Liver (tissue), 9 donors: Measurements from ENCODE around the gene HLCS. TPM values are rescaled to one million over a fixed set of nuclear protein-coding genes. Genes with fewer than 3 reads are reported as not detected.

Source experiments
- DNase-seq: peaks from one replicate; pipeline ENCODE4 v3.0.0-alpha.2; 2017; ENCODE audit warnings: low spot score
- H3K27ac ChIP-seq, 2 donors: one replicate each; pipeline ENCODE4 v1.7.0; 2013; ENCODE audit warnings: inconsistent platforms in 2 of 2, low read length in 2 of 2, control low read depth in 1 of 2, low read depth in 1 of 2, mild to moderate bottlenecking in 1 of 2
- H3K27me3 ChIP-seq, 4 donors: one replicate each; pipeline versions ENCODE4 v1.6.1 to v1.7.0; 2013; ENCODE audit warnings: low read length in 3 of 4, inconsistent platforms in 1 of 4, mild to moderate bottlenecking in 1 of 4, moderate library complexity in 1 of 4; ENCODE audit not compliant: control insufficient read depth in 4 of 4, insufficient read depth in 4 of 4
- H3K36me3 ChIP-seq, 4 donors: one replicate each; pipeline versions ENCODE4 v1.6.1 to v1.7.0; 2013; ENCODE audit warnings: low read length in 3 of 4, mild to moderate bottlenecking in 3 of 4, low read depth in 1 of 4, moderate library complexity in 1 of 4; ENCODE audit not compliant: control insufficient read depth in 4 of 4, insufficient read depth in 3 of 4
- H3K4me1 ChIP-seq, 4 donors: one replicate each; pipeline versions ENCODE4 v1.6.1 to v1.7.0; 2013; ENCODE audit warnings: low read length in 3 of 4, mild to moderate bottlenecking in 3 of 4, moderate library complexity in 1 of 4; ENCODE audit not compliant: control insufficient read depth in 4 of 4, insufficient read depth in 4 of 4
- H3K4me3 ChIP-seq, 3 donors: one replicate each; pipeline versions ENCODE4 v1.6.1 to v1.7.0; 2013; ENCODE audit warnings: low read length in 3 of 3, control low read depth in 1 of 3, low read depth in 1 of 3, mild to moderate bottlenecking in 1 of 3
- H3K9ac ChIP-seq, 2 donors: one replicate each; pipeline ENCODE4 v1.7.0; 2013; ENCODE audit warnings: low read length in 2 of 2, mild to moderate bottlenecking in 2 of 2, moderate library complexity in 2 of 2, control low read depth in 1 of 2, low read depth in 1 of 2
- H3K9me3 ChIP-seq, 4 donors: one replicate each; pipeline versions ENCODE4 v1.6.1 to v1.7.0; 2013; ENCODE audit warnings: low read length in 3 of 4; ENCODE audit not compliant: control insufficient read depth in 4 of 4
- EGR1 ChIP-seq, 2 donors: IDR thresholded peaks; 2 replicates each; pipeline ENCODE4 v1.6.1; 2016 to 2018; ENCODE audit warnings: antibody characterized with exemption in 2 of 2, low read depth in 2 of 2
- FOXA2 ChIP-seq: IDR thresholded peaks from 2 replicates; pipeline ENCODE4 v1.6.1; 2016; ENCODE audit warnings: antibody characterized with exemption
- GABPA ChIP-seq, 2 donors: IDR thresholded peaks in 1 of 2; conservative IDR thresholded peaks in 1 of 2; 2 replicates each; pipeline ENCODE4 v1.6.1; 2016; ENCODE audit warnings: antibody characterized with exemption in 2 of 2, mild to moderate bottlenecking in 1 of 2, moderate library complexity in 1 of 2
- HNF4A ChIP-seq, 2 donors: conservative IDR thresholded peaks; 2 replicates each; pipeline ENCODE4 v1.6.1; 2016; ENCODE audit warnings: antibody characterized with exemption in 2 of 2, mild to moderate bottlenecking in 2 of 2
- JUND ChIP-seq, 2 donors: IDR thresholded peaks; 2 replicates each; pipeline ENCODE4 v1.6.1; 2016; ENCODE audit warnings: antibody characterized with exemption in 2 of 2
- NR2F2 ChIP-seq: IDR thresholded peaks from 2 replicates; pipeline ENCODE4 v1.6.1; 2016; ENCODE audit warnings: antibody characterized with exemption
- RAD21 ChIP-seq, 2 donors: IDR thresholded peaks; 2 replicates each; pipeline ENCODE4 v1.6.1; 2016; ENCODE audit warnings: antibody characterized with exemption in 2 of 2, mild to moderate bottlenecking in 2 of 2
- RXRA ChIP-seq, 2 donors: IDR thresholded peaks; 2 replicates each; pipeline ENCODE4 v1.6.1; 2017 to 2018; ENCODE audit warnings: antibody characterized with exemption in 2 of 2, mild to moderate bottlenecking in 1 of 2
- SP1 ChIP-seq: IDR thresholded peaks from 2 replicates; pipeline ENCODE4 v1.6.1; 2018; ENCODE audit warnings: antibody characterized with exemption, mild to moderate bottlenecking
- TAF1 ChIP-seq: conservative IDR thresholded peaks from 2 replicates; pipeline ENCODE4 v1.6.1; 2016; ENCODE audit warnings: antibody characterized with exemption, mild to moderate bottlenecking
- YY1 ChIP-seq: IDR thresholded peaks from 2 replicates; pipeline ENCODE4 v1.6.1; 2016; ENCODE audit warnings: antibody characterized with exemption, mild to moderate bottlenecking
- WGBS: extraction: QIAGEN DNeasy Blood & Tissue Kit; methylation state at CpG from one replicate; pipeline ENCODE4 v1.1.7; 2013; 5-methylcytosine and 5-hydroxymethylcytosine counted together
- polyA plus RNA-seq, 2 donors: library from polyadenylated mRNA; stranded (reverse) in 1 of 2; unstranded in 1 of 2; fragments of 200-250 nt in 1 of 2; fragments of >200 nt in 1 of 2; fragmentation: Nextera tagmentation in 1 of 2; extraction: Ambion mirVana in 1 of 2; gene quantifications; one replicate each; pipeline versions ENCODE4 v1.2.1 to v1.2.3, GENCODE V29; 2013 to 2015
- total RNA-seq, 2 donors: library from RNA; depleted of rRNA; stranded (reverse); fragments of >200 nt; gene quantifications; one replicate each; pipeline ENCODE4 v1.2.3, GENCODE V29; 2014
- TF ChIP-seq, protein P1 (sequence below): fragments of 150-350 bp; IDR thresholded peaks from 2 replicates; pipeline ENCODE4 v1.5.1; 2017; ENCODE audit warnings: improper control_type of control experiment, low read depth, low read length; ENCODE audit not compliant: missing input control
- TF ChIP-seq, protein P2 (sequence below): IDR thresholded peaks from 2 replicates; pipeline ENCODE4 v1.6.1; 2016; ENCODE audit warnings: antibody characterized with exemption
- TF ChIP-seq, protein P3 (sequence below): IDR thresholded peaks from 2 replicates; pipeline ENCODE4 v1.6.1; 2016; ENCODE audit warnings: antibody characterized with exemption
- TF ChIP-seq, protein P4 (sequence below): IDR thresholded peaks from 2 replicates; pipeline ENCODE4 v1.6.1; 2016; ENCODE audit warnings: antibody characterized with exemption, mild to moderate bottlenecking
- donor health status: healthy.
- donor health status: healthy.
- donor health status: healthy.
- donor health status: healthy.
- donor health status: healthy.

HLCS gene
- total and polyA plus RNA-seq, 4 donors: 6.6 to 22.5 (median 8.3) TPM

DNA sequence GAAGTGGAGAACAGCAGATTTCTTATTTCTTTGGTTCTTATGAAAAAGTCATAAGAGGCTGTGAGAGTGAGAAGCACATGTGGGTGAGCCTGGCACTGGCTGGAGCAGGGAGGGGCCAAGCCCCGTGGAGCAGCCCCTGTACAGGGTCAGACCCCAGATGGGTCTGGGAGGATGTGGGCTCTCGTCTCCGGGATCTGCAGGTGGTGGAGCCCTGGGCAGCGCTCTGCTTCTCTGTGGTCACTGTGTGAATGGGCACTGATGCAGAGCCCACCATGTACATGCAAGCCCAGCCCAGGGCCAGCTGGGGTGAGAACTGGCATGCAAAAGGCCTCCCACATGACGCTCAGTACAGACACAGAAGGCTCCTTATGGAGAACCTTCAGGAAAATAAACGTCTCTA is 200.0 kb downstream of the HLCS start:
- Histone ChIP-seq H3K9me3 (no peaks in the 10 kb centered on the region), H3K4me3 (no peak overlapping the region), H3K9ac (no peak overlapping the region), H3K36me3 (peaks cover 0 to 3% (median under 1%) of the 10 kb centered on the region in 4 donors), H3K27ac (no peak overlapping the region), H3K4me1 (no peaks in the 10 kb centered on the region), H3K27me3 (no peaks in the 10 kb centered on the region)
- TF ChIP-seq NR2F2 (no peak), RXRA (IDR thresholded peaks at IDR 0.05) (no peak)
- 96% methylated on average over 6 of the region's 6 CpGs for WGBS
- no peak for DNase-seq

DNA sequence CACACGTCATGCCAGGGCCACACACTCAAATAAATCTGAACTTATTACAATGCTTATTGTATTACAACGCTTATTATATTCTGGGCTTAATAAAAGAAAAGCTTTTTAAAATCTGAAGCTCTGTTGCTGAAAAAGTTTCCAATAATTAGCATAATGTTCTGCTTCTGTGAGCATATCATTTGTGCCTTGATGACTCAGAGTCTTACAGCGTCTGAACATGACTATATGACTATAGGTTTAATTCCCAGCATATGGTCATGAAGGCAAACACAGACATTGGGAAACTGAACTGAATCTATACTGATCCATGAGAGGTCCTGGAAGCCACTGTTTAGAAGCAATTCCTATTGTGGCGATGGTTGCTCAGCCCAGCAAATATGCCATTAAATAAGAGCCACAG is 201.2 kb downstream of the HLCS start:
- WGBS: 98% methylated on average over 4 of the region's 4 CpGs
- TF ChIP-seq, protein P1, sequence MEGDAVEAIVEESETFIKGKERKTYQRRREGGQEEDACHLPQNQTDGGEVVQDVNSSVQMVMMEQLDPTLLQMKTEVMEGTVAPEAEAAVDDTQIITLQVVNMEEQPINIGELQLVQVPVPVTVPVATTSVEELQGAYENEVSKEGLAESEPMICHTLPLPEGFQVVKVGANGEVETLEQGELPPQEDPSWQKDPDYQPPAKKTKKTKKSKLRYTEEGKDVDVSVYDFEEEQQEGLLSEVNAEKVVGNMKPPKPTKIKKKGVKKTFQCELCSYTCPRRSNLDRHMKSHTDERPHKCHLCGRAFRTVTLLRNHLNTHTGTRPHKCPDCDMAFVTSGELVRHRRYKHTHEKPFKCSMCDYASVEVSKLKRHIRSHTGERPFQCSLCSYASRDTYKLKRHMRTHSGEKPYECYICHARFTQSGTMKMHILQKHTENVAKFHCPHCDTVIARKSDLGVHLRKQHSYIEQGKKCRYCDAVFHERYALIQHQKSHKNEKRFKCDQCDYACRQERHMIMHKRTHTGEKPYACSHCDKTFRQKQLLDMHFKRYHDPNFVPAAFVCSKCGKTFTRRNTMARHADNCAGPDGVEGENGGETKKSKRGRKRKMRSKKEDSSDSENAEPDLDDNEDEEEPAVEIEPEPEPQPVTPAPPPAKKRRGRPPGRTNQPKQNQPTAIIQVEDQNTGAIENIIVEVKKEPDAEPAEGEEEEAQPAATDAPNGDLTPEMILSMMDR: no peak
- no peak for TF ChIP-seq NR2F2
- no peak overlapping the region for H3K27ac ChIP-seq
- no peaks in the 10 kb centered on the region for H3K27me3 ChIP-seq
- no peaks in the 10 kb centered on the region for H3K4me1 ChIP-seq
- H3K36me3 ChIP-seq: peaks cover 0 to 3% (median under 1%) of the 10 kb centered on the region in 4 donors
- H3K9ac ChIP-seq: no peak overlapping the region
- DNase-seq: no peak
- no peaks in the 10 kb centered on the region for H3K9me3 ChIP-seq
- no peak overlapping the region for H3K4me3 ChIP-seq

DNA sequence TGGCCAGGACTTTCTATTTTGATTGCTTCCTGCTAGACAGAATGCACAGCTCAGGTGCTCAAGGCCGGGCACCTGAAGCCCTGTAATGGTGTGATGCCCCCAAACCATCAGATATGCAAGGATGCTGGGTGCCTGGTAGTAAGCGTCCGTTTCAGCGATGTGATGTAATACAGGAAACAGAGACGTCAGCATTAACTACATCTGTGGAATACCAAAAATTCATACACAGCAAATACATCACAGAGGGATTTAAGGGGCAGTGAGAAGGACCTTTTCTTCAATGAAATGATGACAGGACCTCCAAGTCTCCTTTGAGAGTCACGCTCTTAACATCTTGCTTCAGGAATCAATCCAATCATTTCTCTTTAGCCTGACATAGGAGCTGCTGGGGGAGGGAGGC is 203.2 kb downstream of the HLCS start:
- Histone ChIP-seq H3K9ac (no peak overlapping the region), H3K27me3 (no peaks in the 10 kb centered on the region), H3K9me3 (no peaks in the 10 kb centered on the region), H3K4me3 (no peak overlapping the region), H3K36me3 (peaks cover 0 to 3% (median under 1%) of the 10 kb centered on the region in 4 donors), H3K27ac (no peak overlapping the region), H3K4me1 (no peaks in the 10 kb centered on the region)
- DNase-seq: no peak
- 95% methylated on average over 6 of the region's 6 CpGs for WGBS
- no peak for TF ChIP-seq EGR1 (IDR thresholded peaks at IDR 0.05; ENCODE audit: low read depth in 2 of 2)
- TF ChIP-seq, protein P2, sequence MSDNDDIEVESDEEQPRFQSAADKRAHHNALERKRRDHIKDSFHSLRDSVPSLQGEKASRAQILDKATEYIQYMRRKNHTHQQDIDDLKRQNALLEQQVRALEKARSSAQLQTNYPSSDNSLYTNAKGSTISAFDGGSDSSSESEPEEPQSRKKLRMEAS: no peak
- TF ChIP-seq, protein P1: no peak
- no peak for TF ChIP-seq RXRA (IDR thresholded peaks at IDR 0.05)
- TF ChIP-seq TAF1: no peak
- TF ChIP-seq GABPA (IDR thresholded peaks at IDR 0.05 in 1 of 2, conservative IDR thresholded peaks at IDR 0.05 in 1 of 2): no peak
- TF ChIP-seq YY1: no peak
- TF ChIP-seq RAD21 (IDR thresholded peaks at IDR 0.05): no peak
- no peak for TF ChIP-seq JUND (IDR thresholded peaks at IDR 0.05)
- TF ChIP-seq NR2F2: no peak
- TF ChIP-seq HNF4A (conservative IDR thresholded peaks at IDR 0.05): no peak
- TF ChIP-seq, protein P3, sequence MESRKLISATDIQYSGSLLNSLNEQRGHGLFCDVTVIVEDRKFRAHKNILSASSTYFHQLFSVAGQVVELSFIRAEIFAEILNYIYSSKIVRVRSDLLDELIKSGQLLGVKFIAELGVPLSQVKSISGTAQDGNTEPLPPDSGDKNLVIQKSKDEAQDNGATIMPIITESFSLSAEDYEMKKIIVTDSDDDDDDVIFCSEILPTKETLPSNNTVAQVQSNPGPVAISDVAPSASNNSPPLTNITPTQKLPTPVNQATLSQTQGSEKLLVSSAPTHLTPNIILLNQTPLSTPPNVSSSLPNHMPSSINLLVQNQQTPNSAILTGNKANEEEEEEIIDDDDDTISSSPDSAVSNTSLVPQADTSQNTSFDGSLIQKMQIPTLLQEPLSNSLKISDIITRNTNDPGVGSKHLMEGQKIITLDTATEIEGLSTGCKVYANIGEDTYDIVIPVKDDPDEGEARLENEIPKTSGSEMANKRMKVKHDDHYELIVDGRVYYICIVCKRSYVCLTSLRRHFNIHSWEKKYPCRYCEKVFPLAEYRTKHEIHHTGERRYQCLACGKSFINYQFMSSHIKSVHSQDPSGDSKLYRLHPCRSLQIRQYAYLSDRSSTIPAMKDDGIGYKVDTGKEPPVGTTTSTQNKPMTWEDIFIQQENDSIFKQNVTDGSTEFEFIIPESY: no peak
- TF ChIP-seq FOXA2: no peak
- TF ChIP-seq, protein P4, sequence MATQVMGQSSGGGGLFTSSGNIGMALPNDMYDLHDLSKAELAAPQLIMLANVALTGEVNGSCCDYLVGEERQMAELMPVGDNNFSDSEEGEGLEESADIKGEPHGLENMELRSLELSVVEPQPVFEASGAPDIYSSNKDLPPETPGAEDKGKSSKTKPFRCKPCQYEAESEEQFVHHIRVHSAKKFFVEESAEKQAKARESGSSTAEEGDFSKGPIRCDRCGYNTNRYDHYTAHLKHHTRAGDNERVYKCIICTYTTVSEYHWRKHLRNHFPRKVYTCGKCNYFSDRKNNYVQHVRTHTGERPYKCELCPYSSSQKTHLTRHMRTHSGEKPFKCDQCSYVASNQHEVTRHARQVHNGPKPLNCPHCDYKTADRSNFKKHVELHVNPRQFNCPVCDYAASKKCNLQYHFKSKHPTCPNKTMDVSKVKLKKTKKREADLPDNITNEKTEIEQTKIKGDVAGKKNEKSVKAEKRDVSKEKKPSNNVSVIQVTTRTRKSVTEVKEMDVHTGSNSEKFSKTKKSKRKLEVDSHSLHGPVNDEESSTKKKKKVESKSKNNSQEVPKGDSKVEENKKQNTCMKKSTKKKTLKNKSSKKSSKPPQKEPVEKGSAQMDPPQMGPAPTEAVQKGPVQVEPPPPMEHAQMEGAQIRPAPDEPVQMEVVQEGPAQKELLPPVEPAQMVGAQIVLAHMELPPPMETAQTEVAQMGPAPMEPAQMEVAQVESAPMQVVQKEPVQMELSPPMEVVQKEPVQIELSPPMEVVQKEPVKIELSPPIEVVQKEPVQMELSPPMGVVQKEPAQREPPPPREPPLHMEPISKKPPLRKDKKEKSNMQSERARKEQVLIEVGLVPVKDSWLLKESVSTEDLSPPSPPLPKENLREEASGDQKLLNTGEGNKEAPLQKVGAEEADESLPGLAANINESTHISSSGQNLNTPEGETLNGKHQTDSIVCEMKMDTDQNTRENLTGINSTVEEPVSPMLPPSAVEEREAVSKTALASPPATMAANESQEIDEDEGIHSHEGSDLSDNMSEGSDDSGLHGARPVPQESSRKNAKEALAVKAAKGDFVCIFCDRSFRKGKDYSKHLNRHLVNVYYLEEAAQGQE: no peak
- no peak for TF ChIP-seq SP1
